Stimulated activated CD8-positive, alpha-beta memory T cell treated with anti-CD3 and anti-CD28 coated beads, Interleukin-2, amount 100 ng/mL, for 1 hour (primary cell): Measurements from ENCODE around the gene PTOV1.

Experiments
- DNase-seq, 2 donors: peaks; one replicate each; pipeline ENCODE4 v3.0.0-alpha.2; 2020; ENCODE audit warnings: low read depth in 2 of 2

The PTOV1 gene

DNA sequence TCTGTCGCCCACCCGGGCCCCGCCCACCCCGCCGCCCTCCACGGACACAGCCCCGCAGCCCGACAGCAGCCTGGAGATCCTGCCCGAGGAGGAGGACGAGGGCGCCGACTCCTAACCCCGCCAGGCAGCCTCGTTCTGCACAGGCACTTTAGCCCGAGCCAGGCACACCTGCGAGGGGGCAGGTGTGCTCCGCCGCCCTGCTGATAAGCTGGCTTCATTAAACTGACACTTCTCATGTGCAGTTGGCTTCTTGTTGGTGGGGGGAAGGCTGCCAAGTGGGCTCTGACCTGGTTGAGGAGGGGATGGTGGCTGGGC, 37.5 kb downstream of the PTOV1 start:
- DNase-seq = no peak

DNA sequence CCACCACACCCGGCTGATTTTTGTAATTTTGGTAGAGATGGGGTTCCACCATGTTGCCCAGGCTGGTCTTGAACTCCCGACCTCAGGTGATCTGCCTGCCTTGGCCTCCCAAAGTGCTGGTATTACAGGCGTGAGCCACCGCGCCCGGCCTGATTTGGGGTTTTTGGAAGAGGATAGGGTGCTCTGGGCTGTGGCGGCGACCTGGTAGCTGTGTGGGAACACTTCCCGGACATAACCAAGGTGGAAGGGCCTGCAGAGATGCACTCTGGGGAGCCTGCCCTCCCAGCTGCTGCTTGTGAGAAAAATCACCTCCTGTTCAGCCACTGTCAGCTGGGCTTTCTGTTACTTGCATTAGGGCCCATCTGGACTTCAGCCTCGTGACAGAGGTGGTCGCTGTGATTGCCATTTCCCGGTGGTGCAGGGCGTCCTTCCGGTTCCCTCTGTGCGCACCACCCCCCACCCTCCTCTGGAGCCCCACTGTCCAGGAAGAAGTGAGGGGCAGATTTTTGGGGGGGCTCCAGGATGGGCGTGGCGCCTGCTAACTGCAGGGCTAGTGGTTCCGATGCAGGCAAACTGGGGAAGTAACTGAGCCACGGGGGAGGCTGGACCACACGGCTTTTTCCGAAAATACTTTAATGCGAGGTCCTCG, 38.2 kb downstream of the PTOV1 start:
- DNase-seq = no peak

DNA sequence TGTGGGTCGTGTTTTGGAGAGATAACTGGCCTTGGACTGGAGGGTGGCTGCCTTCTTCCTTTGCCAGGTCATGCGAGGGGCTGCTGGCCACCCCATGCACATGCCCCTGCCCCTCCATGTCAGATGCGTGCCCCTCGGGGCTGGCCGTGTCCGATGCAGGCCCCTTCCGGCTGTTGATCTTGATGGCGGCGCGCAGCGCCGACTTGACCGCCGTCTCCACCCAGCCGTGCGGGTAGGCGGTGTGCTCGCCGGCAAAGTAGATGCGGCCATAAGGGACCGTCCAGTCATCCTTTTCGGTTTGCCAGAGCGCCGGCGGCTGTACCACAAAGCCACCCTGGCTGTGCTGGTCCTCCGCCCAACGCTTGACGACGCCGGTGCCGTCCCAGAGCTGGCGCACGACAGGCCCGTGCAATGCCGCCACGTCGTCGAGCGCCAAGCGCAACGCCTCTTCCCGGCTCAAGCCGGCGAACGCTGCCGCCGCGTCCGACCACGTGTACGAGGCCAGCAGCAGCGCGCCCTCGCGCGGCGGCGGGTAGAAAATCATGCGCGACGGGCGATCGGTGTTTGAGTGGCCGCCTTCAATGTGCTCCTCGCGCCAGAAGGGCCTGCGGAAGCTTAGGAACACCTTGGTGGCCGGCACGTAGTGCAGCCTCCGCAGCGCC, 38.9 kb downstream of the PTOV1 start:
- DNase-seq = peak; percentile 38 to 51

DNA sequence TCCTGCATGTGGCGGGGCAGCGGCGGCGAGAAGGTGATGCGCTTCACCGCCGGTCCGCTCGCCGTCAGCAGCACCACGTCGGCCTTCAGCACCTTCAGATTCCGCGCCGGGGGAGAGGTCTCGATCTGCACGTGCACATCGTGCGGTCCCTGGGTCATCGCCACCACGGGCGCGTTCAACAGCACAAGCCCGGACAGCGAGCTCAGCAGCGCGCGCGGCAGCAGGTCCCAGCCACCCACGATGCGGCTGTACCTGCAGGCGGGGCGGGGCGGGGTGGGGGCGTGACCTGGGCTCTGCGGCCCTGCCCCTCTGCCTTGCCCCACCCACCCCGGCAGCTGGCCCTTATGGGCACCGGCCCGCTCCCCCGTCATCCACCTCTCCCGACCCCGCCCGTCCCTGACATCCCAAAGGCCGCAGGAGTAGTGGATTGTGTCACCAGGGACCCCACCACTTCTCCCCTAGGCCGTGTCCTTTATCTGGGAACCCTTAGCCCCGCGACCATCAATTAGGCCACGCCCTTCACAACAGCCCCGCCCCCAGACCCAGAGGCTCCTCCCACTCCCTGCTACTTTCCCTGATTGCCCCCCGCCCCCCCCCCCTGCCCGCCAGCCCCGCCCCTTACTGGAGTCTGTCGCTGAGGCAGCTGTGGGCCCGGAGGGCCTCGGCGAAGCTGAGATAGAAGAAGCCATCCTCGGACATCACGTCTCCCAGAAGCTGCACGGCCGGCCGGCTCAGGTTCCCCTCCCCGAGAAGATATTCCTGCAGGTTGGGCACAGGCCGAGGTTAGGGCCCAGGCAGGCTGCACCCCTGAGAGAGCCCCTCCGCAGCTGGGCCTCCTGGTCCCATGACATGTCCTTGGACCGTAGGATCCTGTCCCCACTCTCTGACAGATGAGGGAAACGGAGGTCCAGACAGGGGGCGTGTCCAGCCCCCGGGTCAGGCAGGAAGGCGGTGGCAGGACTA, 39.7 kb downstream of the PTOV1 start:
- DNase-seq = peak; percentile 27 to 43

DNA sequence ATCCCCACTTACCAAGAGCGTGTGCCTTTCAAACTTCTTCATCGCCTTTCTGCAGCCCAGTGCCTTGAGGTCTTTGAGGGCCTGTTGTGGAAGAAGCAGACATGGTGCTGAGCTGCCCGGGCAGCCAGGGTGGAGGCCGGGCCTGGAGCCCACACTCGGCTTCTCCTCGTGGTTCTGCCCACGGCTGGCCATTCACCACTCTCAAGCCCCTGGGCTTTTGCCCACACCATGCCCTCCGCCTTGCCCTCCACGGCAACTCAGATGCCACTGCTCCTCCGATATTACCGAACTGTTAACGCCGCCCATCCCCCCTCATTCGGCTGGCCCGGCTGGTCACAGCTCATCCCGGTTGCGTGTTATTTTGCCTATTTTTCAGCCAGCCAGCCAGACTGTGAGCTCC, 40.4 kb downstream of the PTOV1 start:
- no peak for DNase-seq

DNA sequence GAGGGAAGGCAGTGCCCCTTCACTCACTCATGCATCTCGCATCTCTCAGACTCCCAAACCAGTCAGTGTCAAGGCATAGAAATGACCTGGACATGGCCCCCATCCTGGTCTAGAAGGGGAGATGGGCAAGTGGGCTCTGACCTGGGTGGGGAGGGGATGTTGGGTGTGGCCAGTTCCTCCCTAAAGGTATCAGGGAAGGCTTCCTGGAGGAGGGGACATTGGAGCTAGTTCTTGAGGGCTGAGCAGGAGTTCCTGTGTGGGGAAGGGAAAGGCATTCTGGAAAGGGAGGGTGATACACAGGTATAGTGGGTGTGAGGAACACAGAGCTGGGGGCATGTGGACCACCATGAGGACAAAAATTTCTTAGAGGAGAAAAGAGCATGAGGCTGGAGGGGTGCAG, 41.8 kb downstream of the PTOV1 start:
- DNase-seq = no peak

DNA sequence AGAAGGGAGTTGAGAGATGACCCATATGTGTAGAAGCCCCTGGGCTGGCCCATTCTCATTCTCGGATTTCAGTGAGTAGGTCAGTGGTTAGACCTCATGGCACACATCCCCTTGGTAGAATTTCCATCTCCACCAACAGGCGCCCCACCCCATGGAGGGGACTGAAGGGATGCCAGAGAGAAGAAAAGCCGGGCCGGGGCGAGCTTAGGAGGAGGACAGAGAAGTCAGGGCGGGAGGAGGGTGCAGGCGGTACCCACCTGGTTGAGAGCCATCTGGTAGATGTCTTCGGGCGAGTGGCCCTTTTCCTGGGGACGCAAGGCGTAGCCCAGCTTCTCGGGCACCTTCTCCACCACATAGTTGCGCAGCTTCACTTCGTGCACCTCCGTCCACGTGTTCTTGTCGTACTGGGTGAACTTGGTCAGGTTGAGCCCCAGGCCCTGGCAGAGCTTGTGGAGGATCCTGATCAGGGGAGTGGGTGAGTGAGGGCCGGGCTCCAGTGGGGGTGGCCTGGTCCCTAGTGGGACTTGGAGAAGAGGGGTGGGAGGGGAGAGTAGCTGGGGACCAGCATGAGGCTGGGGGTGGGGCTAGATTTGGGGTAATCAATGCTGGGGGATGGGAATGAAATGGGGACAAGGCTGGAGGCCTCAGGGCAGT, 43.2 kb downstream of the PTOV1 start:
- DNase-seq = no peak

DNA sequence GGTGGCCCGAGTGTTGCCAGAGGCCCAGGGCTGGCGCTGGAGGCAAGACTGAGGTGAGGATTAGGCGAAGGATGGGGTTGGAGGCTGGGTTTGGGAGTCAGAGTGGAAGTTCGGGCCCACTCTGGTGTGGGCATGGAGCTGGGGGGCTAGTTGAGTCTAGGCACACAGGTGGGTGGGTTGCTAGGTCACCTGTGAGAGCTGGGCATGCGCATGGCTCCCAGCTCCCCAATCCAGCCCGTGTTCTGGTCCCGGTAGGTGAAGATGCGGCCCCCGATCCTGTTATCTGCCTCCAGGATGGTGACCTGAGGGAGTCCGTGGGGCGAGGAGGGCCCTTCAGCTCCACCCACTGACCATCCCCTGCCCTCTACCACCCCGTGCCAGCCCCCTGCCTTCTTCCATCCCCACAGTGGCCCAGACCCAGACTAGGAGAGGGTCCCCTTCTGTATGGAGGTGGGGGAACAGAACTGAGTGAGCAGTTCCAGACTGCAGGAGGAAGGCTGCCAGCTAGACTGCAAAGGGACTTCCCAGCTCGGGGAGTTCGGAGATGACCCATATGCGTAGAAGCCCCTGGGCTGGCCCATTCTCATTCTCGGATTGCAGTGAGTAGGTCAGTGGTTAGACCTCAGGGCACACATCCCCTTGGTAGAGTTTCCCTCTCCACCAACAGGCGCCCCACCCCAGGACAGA, 44.1 kb downstream of the PTOV1 start:
- DNase-seq = no peak

DNA sequence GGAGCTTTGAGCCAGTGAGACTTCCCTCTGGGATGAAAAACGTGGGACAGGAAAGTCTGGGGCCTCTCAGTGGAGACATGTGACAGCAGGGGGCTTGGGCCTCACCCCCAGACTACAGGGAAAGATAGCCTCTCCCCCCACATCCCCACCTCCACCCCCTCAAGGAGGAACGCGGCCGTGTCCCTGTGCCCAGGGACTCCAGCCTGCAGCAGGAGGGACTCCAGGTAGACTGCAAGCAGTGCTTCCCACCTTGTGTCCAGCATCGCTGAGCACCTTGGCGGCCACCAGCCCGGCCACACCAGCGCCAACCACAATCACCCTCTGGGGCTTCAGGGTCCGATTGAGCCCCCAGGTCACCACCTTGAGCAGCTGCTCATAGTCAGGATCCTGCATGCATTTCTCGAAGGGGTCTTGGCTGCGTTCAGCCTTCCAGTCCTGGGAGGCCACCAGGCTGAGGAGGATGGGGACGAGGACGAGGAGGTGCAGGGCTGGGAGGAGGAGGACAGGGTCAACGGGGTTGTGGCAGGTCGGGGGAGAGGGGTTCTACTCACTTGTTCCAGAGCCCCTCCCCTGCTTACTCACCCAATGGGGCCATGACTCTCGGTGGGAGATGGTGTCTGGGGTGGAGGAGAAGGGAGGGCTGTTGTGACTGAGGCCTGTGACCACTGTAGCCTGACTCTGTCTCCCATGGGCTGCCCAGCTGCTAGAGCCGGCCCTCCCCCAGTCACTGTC, 44.8 kb downstream of the PTOV1 start:
- DNase-seq = no peak

DNA sequence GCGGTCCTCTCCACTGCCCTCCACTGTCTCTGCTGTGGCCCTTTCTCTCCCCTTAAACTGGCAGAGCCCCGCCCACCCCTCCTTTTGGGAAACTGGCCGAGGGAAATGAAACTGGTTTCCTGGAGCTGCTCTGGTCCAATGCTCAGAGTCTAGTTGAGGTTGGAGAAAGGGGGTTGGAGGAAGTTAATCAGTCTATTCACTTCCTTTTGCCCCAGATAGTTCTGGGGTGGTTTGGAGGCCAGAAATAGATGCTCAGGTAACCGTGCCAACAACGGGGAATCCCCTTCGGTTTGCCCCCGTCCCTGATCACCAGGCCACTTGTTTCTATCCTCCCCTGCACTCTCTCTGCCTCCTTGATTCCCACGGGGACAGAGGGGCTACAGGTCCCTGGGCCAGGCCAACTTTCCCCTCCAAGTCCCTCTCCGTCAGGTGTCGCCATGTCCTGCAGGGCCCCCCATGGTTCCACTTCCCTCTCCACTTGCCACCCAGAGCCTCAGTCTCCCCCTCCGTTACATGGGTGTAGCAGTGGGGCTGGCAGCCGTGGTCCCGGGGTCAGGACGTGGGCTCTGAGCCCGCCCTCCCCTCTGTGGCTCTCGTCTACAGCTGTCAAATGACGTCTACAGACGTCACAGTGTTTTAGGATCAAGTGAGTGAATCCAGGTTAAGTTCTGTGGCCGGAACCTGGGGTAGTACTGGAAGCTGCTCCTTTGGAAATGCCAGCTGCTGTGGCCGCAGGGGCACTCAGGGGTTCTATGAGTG, 46.1 kb downstream of the PTOV1 start, which contains the start of gene IL4I1:
TSS of gene IL4I1 (minus strand) at position 25 of the 759 bp plus-strand sequence. CDS start 727 bp downstream, outside the sequence.
- peak; percentile 23 to 37 for DNase-seq

DNA sequence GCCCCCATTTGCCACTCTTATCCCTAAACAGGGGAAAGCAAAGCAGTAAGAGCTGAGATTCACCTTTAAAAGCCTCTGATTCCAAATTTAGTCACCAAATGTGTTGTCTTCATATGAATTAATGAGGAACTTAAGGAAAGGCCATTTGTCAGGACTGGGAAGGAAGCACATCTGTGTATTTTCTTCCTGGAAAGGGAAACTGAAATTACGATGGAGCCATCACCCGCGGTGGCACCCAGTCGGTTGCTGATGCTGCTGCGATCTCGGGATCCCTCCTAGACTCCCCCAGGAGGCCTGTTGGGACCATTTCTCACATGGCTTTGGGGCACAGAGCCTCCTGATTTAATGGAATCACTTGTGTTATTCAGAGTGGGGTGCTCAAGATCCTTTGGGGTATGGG, 53.2 kb downstream of the PTOV1 start:
- DNase-seq = no peak

DNA sequence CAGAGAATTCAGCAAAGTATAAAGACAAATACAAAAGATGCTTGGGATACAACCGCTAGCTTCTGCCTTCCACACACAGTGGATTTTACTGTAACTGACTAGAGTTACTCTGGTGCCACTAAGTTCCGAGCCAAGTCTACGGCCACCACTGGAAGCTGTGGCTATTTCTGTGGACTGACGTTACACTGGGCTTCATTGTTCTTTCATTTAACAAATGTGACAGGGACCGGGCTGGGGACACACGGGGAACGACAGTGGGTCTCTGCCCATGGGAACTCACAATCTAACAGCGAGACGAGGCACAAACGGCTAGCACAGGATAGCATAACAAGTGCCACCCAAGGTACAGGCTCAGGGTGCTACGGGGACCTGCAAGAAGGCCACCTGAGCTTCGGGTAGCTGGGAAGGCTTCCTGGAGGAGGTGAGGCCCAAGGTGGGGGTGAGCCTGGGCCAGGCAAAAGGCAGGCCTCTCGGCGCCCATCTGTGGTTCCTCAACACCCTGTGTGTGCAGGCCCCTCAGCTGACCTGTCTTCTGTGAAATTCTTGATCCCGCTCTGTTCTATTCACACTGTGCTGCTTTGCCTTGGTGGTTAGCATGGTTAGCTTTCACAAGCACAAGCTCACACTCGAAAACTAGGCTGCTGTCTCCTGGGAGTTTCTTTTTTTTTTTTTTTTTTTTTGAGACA, 56.1 kb downstream of the PTOV1 start:
- no peak for DNase-seq

DNA sequence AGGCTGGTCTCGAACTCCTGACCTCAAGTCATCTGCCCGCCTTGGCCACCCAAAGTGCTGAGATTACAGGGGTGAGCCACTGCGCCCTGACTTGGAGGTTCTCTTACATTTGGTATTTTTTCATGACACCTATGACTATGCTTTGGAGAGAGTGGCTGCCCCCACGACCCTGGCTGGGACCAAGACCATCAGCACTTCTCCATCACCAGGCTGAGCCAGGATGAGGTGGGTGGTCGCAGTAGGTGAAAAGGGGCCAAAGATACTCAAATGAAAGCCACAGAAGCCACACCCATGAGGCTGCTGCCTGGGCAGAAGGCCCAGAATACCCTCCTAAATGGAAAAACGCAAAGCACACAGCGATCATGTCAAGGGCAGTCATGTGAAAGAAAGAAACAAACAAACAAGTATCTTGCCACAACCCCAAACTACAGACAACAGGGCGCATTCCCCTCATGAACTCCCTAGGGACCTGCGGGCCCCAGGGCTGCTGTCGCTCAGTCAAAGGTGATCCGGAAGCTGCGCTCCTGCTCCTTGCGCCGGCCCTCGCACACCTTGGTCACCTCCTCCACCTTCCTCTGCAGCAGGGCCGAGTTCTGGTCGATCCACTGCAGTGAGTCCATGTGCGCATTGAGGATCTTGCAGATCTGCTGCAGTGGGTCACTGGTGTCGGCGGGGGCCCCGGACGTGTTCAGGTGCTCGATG, 56.9 kb downstream of the PTOV1 start:
- no peak for DNase-seq

DNA sequence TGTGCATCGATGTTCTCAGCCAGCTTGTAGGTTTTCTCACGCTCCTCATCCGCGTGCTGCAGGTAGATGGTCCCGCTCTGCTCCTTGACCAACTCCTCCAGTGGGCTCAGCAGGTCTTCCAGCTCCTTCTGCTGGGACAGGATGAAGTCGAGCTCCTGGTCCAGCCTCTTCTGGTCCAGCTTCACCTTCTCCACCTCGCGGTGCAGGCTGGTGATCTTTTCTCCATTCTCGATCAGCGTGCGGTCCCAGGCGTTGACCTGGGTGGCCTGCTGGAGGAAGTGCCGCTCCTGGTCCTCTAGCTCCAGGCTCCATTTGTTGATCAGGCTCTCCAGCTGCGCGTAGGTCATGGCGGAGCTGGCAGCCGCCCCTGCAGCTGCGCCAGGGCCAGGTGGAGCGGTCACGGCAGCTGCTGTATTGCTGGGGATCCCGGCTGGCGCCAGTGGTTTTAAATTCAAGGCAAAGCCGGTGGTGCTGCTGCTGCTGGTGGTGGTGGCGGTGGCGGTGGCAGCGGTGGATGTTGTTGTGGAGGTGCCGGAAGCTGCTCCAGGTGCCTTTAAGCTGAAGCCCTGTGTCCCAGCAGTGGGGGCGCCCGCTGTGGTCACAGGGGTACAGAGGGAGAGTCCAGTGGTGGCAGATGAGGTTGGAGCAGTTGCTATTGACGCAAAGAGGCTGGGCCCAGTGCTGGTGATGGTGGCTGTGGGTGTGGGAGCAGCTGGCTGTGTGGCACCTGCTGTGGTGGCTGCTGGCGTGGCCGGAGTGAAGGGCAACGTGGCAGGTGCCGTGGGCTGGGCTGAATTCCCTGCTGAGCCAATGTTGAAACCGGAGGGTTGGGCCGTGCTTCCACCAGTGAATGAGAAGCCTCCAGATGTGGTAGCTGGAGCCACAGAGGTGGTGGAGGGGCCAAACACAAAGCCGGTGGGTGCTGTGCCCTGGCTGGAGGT, 57.8 kb downstream of the PTOV1 start:
- no peak for DNase-seq

DNA sequence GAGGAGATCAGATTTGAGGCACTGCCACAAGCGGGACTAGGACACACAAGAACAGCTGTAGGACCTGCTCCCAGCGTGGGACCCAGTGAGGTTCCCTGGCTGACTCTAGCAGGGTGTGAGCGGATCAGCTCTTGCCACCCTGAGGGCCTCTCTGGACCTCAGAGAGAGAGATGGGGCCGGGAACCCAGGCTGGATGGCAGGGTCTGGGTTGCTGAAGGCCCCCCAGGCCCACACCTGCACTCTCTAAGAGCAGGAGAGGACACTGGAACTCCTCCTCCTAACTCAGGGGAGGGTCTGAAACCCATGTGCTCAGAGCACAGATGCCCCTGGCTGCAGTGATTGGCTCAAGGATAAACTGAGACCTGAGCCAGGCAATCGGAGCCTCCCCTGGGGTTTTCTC, 59.2 kb downstream of the PTOV1 start:
- DNase-seq = no peak
